Measurements from ENCODE around the gene CAPN11. TPM values are rescaled to one million over a fixed set of nuclear protein-coding genes. Genes with fewer than 3 reads are reported as not detected.

CAPN11 gene
- total and polyA plus RNA-seq, 10 of the 15 experiments (the other 5 are each of a cell fraction or from before 2014, with no cell fraction given) = 0.05 to 0.44 (median 0.31) TPM

- TF ChIP-seq NKRF (conservative IDR thresholded peaks at IDR 0.05) = peak; percentile 51; the same call in 1 of the 2 replicates
- TF ChIP-seq ZZZ3 (IDR thresholded peaks at IDR 0.05; ENCODE audit: control insufficient read depth, insufficient read length, low read depth) = no peak
- TF ChIP-seq ZBTB11 (CRISPR knock-in tag; IDR thresholded peaks at IDR 0.05) = no peak
- TF ChIP-seq NFXL1 (IDR thresholded peaks at IDR 0.05; ENCODE audit: borderline replicate concordance) = no peak
- no peak for TF ChIP-seq SP1 (IDR thresholded peaks at IDR 0.05; ENCODE audit: low read depth, low read length)
- no peak for TF ChIP-seq TCF3 (IDR thresholded peaks at IDR 0.05; ENCODE audit: borderline replicate concordance, insufficient read depth, low read depth, low read length)
- peak; percentile 51; the same call in 1 of the 2 replicates for TF ChIP-seq LARP7 (IDR thresholded peaks at IDR 0.05)
- peak; percentile 25 to 38; a peak in 1 of 4 replicates for TF ChIP-seq BHLHE40 (IDR thresholded peaks at IDR 0.05; ENCODE audit: borderline replicate concordance in 1 of 2, low read depth in 2 of 2, low read length in 1 of 2)
- peak; percentile 98 for TF ChIP-seq RAD21 (IDR thresholded peaks at IDR 0.05; ENCODE audit: insufficient read depth, low read depth, low read length)
- peak; percentile 55 for TF ChIP-seq YY1 (IDR thresholded peaks at IDR 0.05; ENCODE audit: low read depth, low read length)
- peak; percentile 35; the same call in 1 of the 2 replicates for TF ChIP-seq ZNF24 (IDR thresholded peaks at IDR 0.05)
- TF ChIP-seq CBFB (IDR thresholded peaks at IDR 0.05; ENCODE audit: low read depth) = no peak
- no peak for TF ChIP-seq PBX3 (IDR thresholded peaks at IDR 0.05; ENCODE audit: insufficient replicate concordance, low read depth, low read length)
- no peak for TF ChIP-seq JUND (IDR thresholded peaks at IDR 0.05; ENCODE audit: low read depth, low read length)
- peak; percentile 53; the same call in 1 of the 2 replicates for TF ChIP-seq MAX (IDR thresholded peaks at IDR 0.05; ENCODE audit: low read depth, low read length)
- no peak for TF ChIP-seq CBX3 (IDR thresholded peaks at IDR 0.05; ENCODE audit: borderline replicate concordance, low read depth)
- no peak for TF ChIP-seq SMAD5 (IDR thresholded peaks at IDR 0.05; ENCODE audit: low read depth)
These were observed 14.3 kb downstream of the CAPN11 start (continued) for GRCh38 chr6:44172731-44173500.

Measured in GM12878 (cell line).